NT2/D1 (cell line): ENCODE measurements around the gene RAB3A.

Experiments used
- DNase-seq: peaks from one replicate; pipeline ENCODE4 v3.0.0-alpha.2; 2011; ENCODE audit warnings: low read depth, low spot score
- H3K27me3 ChIP-seq: 2 replicates; pipeline ENCODE4 v1.6.0; 2011; ENCODE audit warnings: mild to moderate bottlenecking; ENCODE audit not compliant: insufficient read length, insufficient read depth
- H3K36me3 ChIP-seq: 2 replicates; pipeline ENCODE4 v1.6.1; 2011; ENCODE audit warnings: mild to moderate bottlenecking, low read length, mixed read lengths; ENCODE audit not compliant: insufficient read depth, insufficient read length
- H3K4me1 ChIP-seq: 2 replicates; pipeline ENCODE4 v1.5.1; 2011; ENCODE audit not compliant: insufficient read depth, insufficient read length
- H3K4me3 ChIP-seq: 2 replicates; pipeline ENCODE4 v1.5.1; 2011; ENCODE audit warnings: low read depth; ENCODE audit not compliant: insufficient read length
- H3K9ac ChIP-seq: 2 replicates; pipeline ENCODE4 v1.6.0; 2011; ENCODE audit warnings: low read depth; ENCODE audit not compliant: insufficient read length
- H3K9me3 ChIP-seq: 2 replicates; pipeline ENCODE4 v1.5.1; 2011; ENCODE audit warnings: mild to moderate bottlenecking, low read length; ENCODE audit not compliant: insufficient read depth
- SUZ12 ChIP-seq: IDR thresholded peaks from 2 replicates; pipeline ENCODE4 v1.6.1; 2011; ENCODE audit not compliant: insufficient read length, insufficient read depth; ENCODE audit errors: extremely low read depth
- YY1 ChIP-seq: IDR thresholded peaks from 2 replicates; pipeline ENCODE4 v1.6.1; 2011; ENCODE audit not compliant: insufficient read length, insufficient read depth
- ZNF274 ChIP-seq: IDR thresholded peaks from 2 replicates; pipeline ENCODE4 v1.6.1; 2011; ENCODE audit warnings: mild to moderate bottlenecking, low read depth, low read length

Gene RAB3A

DNA sequence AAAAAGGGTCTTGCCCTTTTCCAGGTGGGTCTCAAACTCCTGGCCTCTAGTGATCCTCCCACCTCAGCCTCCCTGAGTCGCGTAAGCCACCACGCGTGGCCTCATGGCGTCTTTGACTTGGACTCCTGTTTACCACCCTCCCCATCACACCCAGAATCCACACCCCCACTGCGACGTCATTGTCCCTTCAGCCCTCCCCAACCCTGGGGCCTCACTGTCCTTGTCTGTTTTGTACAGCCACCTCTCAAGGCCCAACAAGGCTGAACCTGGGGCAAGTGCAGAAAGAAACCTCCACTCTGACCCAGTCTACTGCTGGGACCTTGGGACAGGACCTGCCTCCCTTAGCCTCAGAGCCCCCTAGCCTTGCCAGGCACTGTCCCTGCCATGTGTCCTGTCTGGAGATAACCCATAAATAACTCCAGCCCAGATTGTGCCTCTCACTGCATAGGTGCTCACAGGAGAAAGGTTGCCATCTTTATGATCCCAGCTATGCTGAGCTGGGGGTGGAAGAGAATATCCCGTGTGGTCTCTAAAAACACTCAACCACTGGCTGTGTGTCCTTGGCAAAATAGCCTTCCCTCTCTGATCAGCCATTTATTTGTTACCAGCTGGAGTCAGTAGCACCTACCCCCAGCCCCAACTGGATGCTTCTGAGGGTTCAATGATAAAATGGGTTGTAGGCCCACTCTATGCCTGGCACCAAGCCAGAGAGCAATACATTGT, 32.1 kb downstream of the RAB3A start:
- Histone ChIP-seq H3K9me3 (no peaks in the 10 kb centered on the region), H3K9ac (peak overlapping the region; percentile 21), H3K4me3 (no peak overlapping the region), H3K4me1 (peaks cover 13% of the 10 kb centered on the region), H3K36me3 (peaks cover 50% of the 10 kb centered on the region), H3K27me3 (no peaks in the 10 kb centered on the region)
- TF ChIP-seq ZNF274 (no peak), SUZ12 (no peak), YY1 (no peak)
- DNase-seq, result no peak

DNA sequence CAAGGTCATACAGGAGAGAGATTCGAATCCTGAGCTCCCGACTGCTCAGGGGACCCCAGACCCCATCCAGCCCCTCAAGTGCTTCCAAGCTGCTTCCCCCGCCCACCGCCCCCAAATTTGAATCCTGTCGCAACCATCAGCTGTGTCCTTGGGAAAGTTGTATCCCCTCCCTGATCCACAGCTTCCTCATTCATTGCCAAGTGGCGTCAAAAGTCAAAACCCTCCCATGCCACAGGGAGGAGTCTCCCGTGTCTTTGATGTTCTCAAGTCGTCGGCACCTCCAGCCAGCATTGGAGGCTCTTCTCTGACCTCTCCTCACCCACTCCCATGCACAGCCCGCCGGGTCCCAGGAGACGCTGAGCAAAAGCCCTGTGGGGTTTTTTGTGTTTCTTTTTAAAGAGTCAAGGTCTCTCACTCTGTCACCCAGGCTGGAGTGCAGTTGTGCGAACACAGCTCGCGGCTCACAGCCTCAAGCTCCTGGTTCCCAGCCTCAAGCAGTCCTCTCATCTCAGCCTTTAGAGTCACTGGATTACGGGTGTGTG, 33.1 kb downstream of the RAB3A start:
- no peak overlapping the region for H3K4me3 ChIP-seq
- H3K9ac ChIP-seq, result no peak overlapping the region
- TF ChIP-seq ZNF274 (no peak), YY1 (no peak), SUZ12 (no peak)
- H3K27me3 ChIP-seq, result no peaks in the 10 kb centered on the region
- no peaks in the 10 kb centered on the region for H3K9me3 ChIP-seq
- DNase-seq, result no peak
- peaks cover 54% of the 10 kb centered on the region for H3K36me3 ChIP-seq
- H3K4me1 ChIP-seq, result peaks cover 13% of the 10 kb centered on the region

DNA sequence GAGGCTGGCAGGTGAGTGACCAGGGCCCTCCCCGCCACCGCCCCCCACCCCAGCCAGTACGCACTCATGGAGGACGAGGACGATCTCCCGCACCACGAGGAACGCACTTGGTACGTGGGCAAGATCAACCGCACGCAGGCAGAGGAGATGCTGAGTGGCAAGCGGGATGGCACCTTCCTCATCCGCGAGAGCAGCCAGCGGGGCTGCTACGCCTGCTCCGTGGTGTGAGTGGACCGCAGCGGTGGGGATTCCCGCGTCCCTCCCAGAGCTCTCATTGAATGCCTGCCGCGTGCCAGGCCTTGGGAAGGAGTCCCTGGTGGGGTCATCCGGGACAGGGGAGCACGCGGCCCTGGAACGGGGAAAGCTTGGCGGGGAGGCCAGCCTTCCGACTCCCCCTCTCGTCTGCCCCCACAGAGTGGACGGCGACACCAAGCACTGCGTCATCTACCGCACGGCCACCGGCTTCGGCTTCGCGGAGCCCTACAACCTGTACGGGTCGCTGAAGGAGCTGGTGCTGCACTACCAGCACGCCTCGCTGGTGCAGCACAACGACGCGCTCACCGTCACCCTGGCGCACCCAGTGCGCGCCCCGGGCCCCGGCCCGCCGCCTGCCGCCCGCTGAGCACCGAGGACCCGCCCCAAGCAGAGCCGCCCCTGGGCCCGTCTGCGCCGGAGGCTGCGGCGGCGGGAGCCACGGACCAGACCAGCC, 35.0 kb downstream of the RAB3A start:
- H3K9ac ChIP-seq, result no peak overlapping the region
- H3K9me3 ChIP-seq, result no peaks in the 10 kb centered on the region
- H3K36me3 ChIP-seq, result peaks cover 68% of the 10 kb centered on the region
- DNase-seq, result no peak
- peaks cover 5% of the 10 kb centered on the region for H3K4me1 ChIP-seq
- no peak overlapping the region for H3K4me3 ChIP-seq
- no peaks in the 10 kb centered on the region for H3K27me3 ChIP-seq
- no peak for TF ChIP-seq SUZ12
- no peak for TF ChIP-seq YY1
- no peak for TF ChIP-seq ZNF274

DNA sequence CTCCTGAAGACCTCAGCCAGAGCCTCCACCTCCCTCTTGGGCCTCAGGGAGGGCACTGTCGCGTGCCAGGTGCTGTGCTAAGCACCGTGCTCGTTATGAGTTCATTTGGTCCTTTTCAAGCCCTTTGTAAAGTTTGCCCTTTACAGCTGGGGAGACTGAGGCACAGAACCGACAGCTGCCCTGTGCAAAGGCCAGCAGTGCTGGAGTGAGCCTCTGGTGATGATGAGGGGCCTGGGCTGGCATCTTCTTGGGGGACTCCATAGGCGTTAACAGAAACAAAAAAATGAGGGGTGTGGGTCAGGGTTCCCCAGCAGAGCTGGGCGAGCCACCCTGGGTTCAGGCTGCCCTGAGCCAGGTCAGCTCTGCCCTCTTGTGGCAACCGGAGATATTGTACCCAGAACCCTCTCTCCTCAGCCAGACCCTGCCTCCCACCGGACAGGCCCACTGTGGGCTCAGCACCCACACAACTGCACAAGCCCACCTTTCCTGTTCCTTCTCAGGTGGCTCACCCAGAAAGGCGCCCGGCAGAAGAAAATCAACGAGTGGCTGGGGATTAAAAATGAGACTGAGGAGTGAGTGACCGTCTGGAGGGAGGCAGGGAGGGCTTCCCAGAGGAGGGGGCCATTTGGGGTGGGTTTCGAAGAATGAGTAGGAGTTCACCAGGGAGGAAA, 35.7 kb downstream of the RAB3A start:
- Histone ChIP-seq H3K9ac (no peak overlapping the region), H3K36me3 (peaks cover 75% of the 10 kb centered on the region), H3K27me3 (no peaks in the 10 kb centered on the region), H3K4me3 (no peak overlapping the region), H3K4me1 (no peaks in the 10 kb centered on the region), H3K9me3 (no peaks in the 10 kb centered on the region)
- DNase-seq, result no peak
- TF ChIP-seq ZNF274 (no peak), YY1 (no peak), SUZ12 (no peak)

DNA sequence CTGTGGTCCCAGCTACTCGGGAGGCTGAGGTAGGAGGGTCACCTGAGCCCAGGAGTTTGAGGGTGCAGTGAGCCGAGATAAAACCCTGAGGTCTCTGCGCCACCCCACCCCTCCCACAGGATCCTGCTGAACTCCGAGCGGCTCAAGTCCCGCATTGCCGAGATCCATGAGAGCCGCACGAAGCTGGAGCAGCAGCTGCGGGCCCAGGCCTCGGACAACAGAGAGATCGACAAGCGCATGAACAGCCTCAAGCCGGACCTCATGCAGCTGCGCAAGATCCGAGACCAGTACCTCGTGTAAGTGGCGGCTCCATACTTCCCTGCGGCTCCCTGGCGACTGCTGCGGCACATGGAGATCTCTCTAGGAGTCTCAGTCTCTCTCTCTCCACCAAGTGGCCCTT, 36.8 kb downstream of the RAB3A start:
- TF ChIP-seq SUZ12, result no peak
- no peak for TF ChIP-seq ZNF274
- no peak for TF ChIP-seq YY1
- H3K9me3 ChIP-seq, result no peaks in the 10 kb centered on the region
- H3K4me3 ChIP-seq, result no peak overlapping the region
- H3K9ac ChIP-seq, result no peak overlapping the region
- no peak for DNase-seq
- H3K4me1 ChIP-seq, result no peaks in the 10 kb centered on the region
- no peaks in the 10 kb centered on the region for H3K27me3 ChIP-seq
- H3K36me3 ChIP-seq, result peaks cover 81% of the 10 kb centered on the region

DNA sequence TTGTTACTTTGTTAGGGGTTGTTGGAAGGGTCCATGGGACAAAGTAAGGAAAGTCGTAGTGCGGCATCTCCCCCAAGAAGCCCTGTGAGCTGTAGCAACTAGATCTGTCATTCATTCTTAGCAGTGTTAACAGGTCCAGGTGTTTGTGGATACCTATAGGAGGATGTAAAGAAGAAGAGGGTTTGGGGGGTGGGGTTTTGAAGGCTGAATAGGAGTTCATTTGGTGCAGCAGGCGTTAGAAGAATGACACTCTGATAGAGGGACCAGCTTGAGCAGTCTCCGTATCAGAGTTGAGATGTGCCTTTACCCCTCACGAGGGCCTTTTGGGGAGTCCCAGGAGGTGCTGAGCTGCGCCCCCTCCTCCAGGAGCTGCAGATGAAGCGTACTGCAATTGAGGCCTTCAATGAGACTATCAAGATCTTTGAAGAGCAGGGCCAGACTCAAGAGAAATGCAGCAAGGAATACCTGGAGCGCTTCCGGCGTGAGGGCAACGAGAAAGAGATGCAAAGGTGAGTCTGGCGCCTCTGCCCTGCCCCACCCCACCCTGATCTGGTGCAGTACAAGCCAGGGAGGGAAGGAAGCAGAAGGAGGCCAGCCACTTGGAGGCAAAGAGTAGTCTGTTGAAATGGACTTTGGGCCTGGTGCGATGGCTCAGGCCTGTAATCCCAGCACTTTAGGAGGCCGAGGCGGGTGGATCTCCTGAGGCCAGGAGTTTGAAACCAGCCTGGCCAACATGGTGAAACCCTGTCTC, 37.9 kb downstream of the RAB3A start:
- Histone ChIP-seq H3K36me3 (peaks cover 80% of the 10 kb centered on the region), H3K9ac (no peak overlapping the region), H3K4me1 (peaks cover 6% of the 10 kb centered on the region), H3K4me3 (no peak overlapping the region), H3K9me3 (no peaks in the 10 kb centered on the region), H3K27me3 (no peaks in the 10 kb centered on the region)
- DNase-seq, result no peak
- no peak for TF ChIP-seq SUZ12
- no peak for TF ChIP-seq ZNF274
- no peak for TF ChIP-seq YY1
